Activated CD4-positive, alpha-beta memory T cell treated with anti-CD3 and anti-CD28 coated beads for 36 hours (primary cell): ENCODE measurements around the gene SLC50A1. TPM values are rescaled to one million over a fixed set of nuclear protein-coding genes. Genes with fewer than 3 reads are reported as not detected.

Source experiments
- CTCF ChIA-PET: fragments of 350-600 bp; sonication (Branson Sonifier 250); formaldehyde crosslinking; loops from one replicate; lab custom pipeline; 2021; ENCODE audit warnings: antibody characterized with exemption, inconsistent platforms; lab: Charles Lee
- POLR2A ChIA-PET: fragments of 350-600 bp; sonication (Branson Sonifier 250); formaldehyde crosslinking; loops from one replicate; lab custom pipeline; 2021; ENCODE audit warnings: antibody characterized with exemption; lab: Charles Lee
- DNase-seq: peaks from one replicate; pipeline ENCODE4 v3.0.0-alpha.2; 2020
- H3K27ac Mint-ChIP-seq: one replicate; pipeline ENCODE4 v1.8.0; 2021; ENCODE audit warnings: mixed read lengths
- H3K27me3 Mint-ChIP-seq: one replicate; pipeline ENCODE4 v1.8.0; 2021; ENCODE audit warnings: mixed read lengths
- H3K36me3 Mint-ChIP-seq: one replicate; pipeline ENCODE4 v1.8.0; 2021; ENCODE audit warnings: mixed read lengths
- H3K4me1 Mint-ChIP-seq: one replicate; pipeline ENCODE4 v1.8.0; 2021; ENCODE audit warnings: low read depth, mixed read lengths
- H3K4me3 Mint-ChIP-seq: one replicate; pipeline ENCODE4 v1.8.0; 2021; ENCODE audit warnings: mild to moderate bottlenecking, mixed read lengths
- H3K9me3 Mint-ChIP-seq: one replicate; pipeline ENCODE4 v1.8.0; 2021; ENCODE audit warnings: mixed read lengths
- intact Hi-C: fragments of 100-400 bp; cut with micrococcal nuclease; formaldehyde crosslinking; loops from one replicate; pipeline ENCODE4 v1.15.1; 2023
- total RNA-seq, 2 experiments: library from RNA; stranded (reverse); gene quantifications; one replicate each; pipeline ENCODE4 v1.2.3, GENCODE V29; 2021

The SLC50A1 gene
- total RNA-seq, 2 experiments from 2014 or later = 60.1 TPM

- Mint-ChIP-seq H3K9me3 (no peaks in the 10 kb centered on the region), H3K36me3 (no peaks in the 10 kb centered on the region), H3K4me3 (no peak overlapping the region), H3K4me1 (peaks cover 3% of the 10 kb centered on the region), H3K27ac (no peak overlapping the region), H3K27me3 (no peaks in the 10 kb centered on the region)
- intact Hi-C loops = no loop called here
- ChIA-PET CTCF (no interaction called here), POLR2A (no interaction called here)
- no peak for DNase-seq
Measured at GRCh38 chr1:155186794-155187455, 51.3 kb downstream of the SLC50A1 start.

DNA sequence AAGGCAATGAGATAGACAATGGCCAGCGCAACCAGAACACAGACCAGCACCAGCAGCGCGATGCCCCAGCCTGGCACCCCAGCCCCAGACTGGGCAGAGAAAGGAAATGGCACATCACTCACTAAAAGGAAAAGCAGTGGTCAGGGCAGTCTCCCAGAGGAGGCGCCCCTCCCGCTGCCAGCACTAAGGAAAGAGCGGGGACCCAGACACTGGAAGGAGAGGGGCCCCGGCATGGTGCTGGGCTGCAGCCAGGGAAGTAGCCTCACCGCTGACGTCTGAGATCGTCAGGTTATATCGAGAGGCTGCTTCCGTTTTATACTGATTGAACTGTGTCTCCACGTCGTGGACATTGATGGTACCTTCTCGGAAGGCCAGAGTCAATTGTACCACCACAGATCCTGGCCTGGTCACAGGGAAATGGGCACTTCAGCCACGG lies 51.8 kb downstream of the SLC50A1 start:
- CTCF ChIA-PET = interaction anchor here (0.7 kb wide), 1 partner anchor 15 kb away, joined by 3 read pairs; the partner anchor contains the start of gene KRTCAP2
- DNase-seq = no peak
- Mint-ChIP-seq H3K4me1 (peaks cover 5% of the 10 kb centered on the region), H3K4me3 (no peak overlapping the region), H3K9me3 (no peaks in the 10 kb centered on the region), H3K27me3 (no peaks in the 10 kb centered on the region), H3K27ac (no peak overlapping the region), H3K36me3 (no peaks in the 10 kb centered on the region)
- intact Hi-C loops = no loop called here
- POLR2A ChIA-PET = no interaction called here

DNA sequence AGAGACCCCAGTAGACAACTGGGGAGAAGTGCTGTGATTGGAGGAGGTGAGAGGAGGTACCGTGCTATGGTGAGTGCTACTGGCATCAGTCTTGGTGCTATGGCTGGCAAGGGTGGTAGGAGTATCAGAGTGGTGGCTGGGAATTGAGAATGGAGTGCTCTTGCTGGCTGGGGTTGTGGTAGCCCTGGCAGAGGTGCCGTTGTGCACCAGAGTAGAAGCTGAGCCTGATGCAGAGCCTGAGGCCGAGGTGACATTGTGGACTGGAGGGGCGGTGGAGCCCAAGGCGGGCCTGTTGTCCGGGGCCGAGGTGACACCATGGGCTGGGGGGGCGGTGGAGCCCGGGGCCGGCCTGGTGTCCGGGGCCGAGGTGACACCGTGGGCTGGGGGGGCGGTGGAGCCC lies 52.6 kb downstream of the SLC50A1 start:
- peaks cover 11% of the 10 kb centered on the region for H3K4me1 Mint-ChIP-seq

More for the DNA sequence above, 52.6 kb downstream of the SLC50A1 start:
- no peak for DNase-seq
- Mint-ChIP-seq H3K27me3 (no peaks in the 10 kb centered on the region), H3K27ac (peak overlapping the region; percentile 31), H3K36me3 (no peaks in the 10 kb centered on the region), H3K9me3 (no peaks in the 10 kb centered on the region), H3K4me3 (no peak overlapping the region)
- intact Hi-C loops = no loop called here
- POLR2A ChIA-PET = no interaction called here
- CTCF ChIA-PET = interaction anchor here (0.7 kb wide), 1 partner anchor 15 kb away, joined by 3 read pairs; the partner anchor contains the start of gene KRTCAP2

Other genes starting within 250 kb of the SLC50A1 start
- 10 to 100 TPM; 51.2 to 54.0 TPM for gene PMVK, start 199.1 kb upstream of the SLC50A1 start, total RNA-seq
- gene PBXIP1, start 179.8 kb upstream of the SLC50A1 start, total RNA-seq = 10 to 100 TPM; 55.9 to 57.3 TPM
- gene PYGO2, start 174.1 kb upstream of the SLC50A1 start, total RNA-seq = 10 to 100 TPM; 31.5 to 32.4 TPM
- gene SHC1, start 165.1 kb upstream of the SLC50A1 start, total RNA-seq = 10 to 100 TPM; 43.4 to 46.5 TPM
- 100 to 1,000 TPM; 197 to 205 TPM for gene CKS1B, start 161.2 kb upstream of the SLC50A1 start, total RNA-seq
- 10 to 100 TPM; 45.4 to 49.4 TPM for gene FLAD1, start 152.5 kb upstream of the SLC50A1 start, total RNA-seq
- gene LENEP, start 142.3 kb upstream of the SLC50A1 start, total RNA-seq = under 1 TPM; 0.36 to 0.56 TPM
- gene ZBTB7B, start 133.1 kb upstream of the SLC50A1 start, total RNA-seq = 100 to 1,000 TPM; 124 to 125 TPM
- gene DCST2, start 102.1 kb upstream of the SLC50A1 start, total RNA-seq = 1 to 10 TPM; 1.1 to 1.3 TPM
- under 1 TPM in 1 of 2 experiments, not detected in 1; 0.14 TPM for gene DCST1, start 102.0 kb upstream of the SLC50A1 start, total RNA-seq
- 10 to 100 TPM; 54.3 to 60.5 TPM for gene ADAM15, start 84.5 kb upstream of the SLC50A1 start, total RNA-seq
- 1 to 10 TPM; 5.0 to 6.1 TPM for gene EFNA4, start 72.1 kb upstream of the SLC50A1 start, total RNA-seq
- gene EFNA3, start 57.0 kb upstream of the SLC50A1 start, total RNA-seq = 1 to 10 TPM; 2.4 to 2.6 TPM
- gene EFNA1, start 8.0 kb upstream of the SLC50A1 start, total RNA-seq = under 1 TPM in 1 of 2 experiments, not detected in 1; 0.24 TPM
- 10 to 100 TPM; 34.1 to 37.7 TPM for gene DPM3, start 4.7 kb downstream of the SLC50A1 start, total RNA-seq
- 100 to 1,000 TPM; 138 to 146 TPM for gene KRTCAP2, start 37.5 kb downstream of the SLC50A1 start, total RNA-seq
- 1 to 10 TPM; 6.3 to 7.1 TPM for gene TRIM46, start 38.0 kb downstream of the SLC50A1 start, total RNA-seq
- 10 to 100 TPM; 15.6 to 17.3 TPM for gene THBS3, start 72.0 kb downstream of the SLC50A1 start, total RNA-seq
- gene MTX1, start 72.8 kb downstream of the SLC50A1 start, total RNA-seq = 10 to 100 TPM; 45.2 to 47.9 TPM
- gene ENTREP3, start 119.6 kb downstream of the SLC50A1 start, total RNA-seq = 10 to 100 TPM; 32.9 to 34.1 TPM
- gene SCAMP3, start 126.5 kb downstream of the SLC50A1 start, total RNA-seq = 10 to 100 TPM; 89.6 to 91.7 TPM
- gene CLK2, start 137.7 kb downstream of the SLC50A1 start, total RNA-seq = 10 to 100 TPM; 62.0 to 68.1 TPM
- gene HCN3, start 141.6 kb downstream of the SLC50A1 start, total RNA-seq = 1 to 10 TPM; 1.9 to 2.4 TPM
- gene PKLR, start 165.6 kb downstream of the SLC50A1 start, total RNA-seq = not detected
- gene FDPS, start 173.0 kb downstream of the SLC50A1 start, total RNA-seq = 100 to 1,000 TPM; 378 to 395 TPM
- gene RUSC1, start 185.0 kb downstream of the SLC50A1 start, total RNA-seq = 10 to 100 TPM; 23.2 to 25.4 TPM